ENCODE measurements around the gene PSME3IP1. TPM values are rescaled to one million over a fixed set of nuclear protein-coding genes. Genes with fewer than 3 reads are reported as not detected.
A peak's percentile ranks its signal among the peaks of the same experiment; 100 is the strongest.

The PSME3IP1 gene
- total and polyA plus RNA-seq, 9 of the 15 experiments (the other 6 are each of a cell fraction or from before 2014, with no cell fraction given): 63.8 to 187 (median 142) TPM

- CTCF ChIA-PET (ENCODE audit: low intra/inter-chr PET ratio): no interaction called here
- H2AFZ ChIP-seq (ENCODE audit: low read depth, low read length): no peak overlapping the region
- H3K36me3 ChIP-seq (ENCODE audit: control insufficient read depth, insufficient read depth, low read length): no peaks in the 10 kb centered on the region
- WGBS (ENCODE audit: insufficient coverage, low coverage, missing lambda C conversion rate): 51% methylated on average over 11 of the region's 11 CpGs
- POLR2A ChIA-PET: no interaction called here
- no peak for TF ChIP-seq CBFB (CRISPR knock-in tag; IDR thresholded peaks at IDR 0.05)
- no peak for TF ChIP-seq GABPB1 (CRISPR knock-in tag; IDR thresholded peaks at IDR 0.05)
- TF ChIP-seq KLF1 (tag; IDR thresholded peaks at IDR 0.05): no peak
- TF ChIP-seq SOX6 (IDR thresholded peaks at IDR 0.05): no peak
- no peak for TF ChIP-seq MBD2 (IDR thresholded peaks at IDR 0.05; ENCODE audit: borderline replicate concordance, low read depth)
- no peak for TF ChIP-seq MTA3 (IDR thresholded peaks at IDR 0.05; ENCODE audit: borderline replicate concordance)
- no peak for TF ChIP-seq EGR1 (conservative IDR thresholded peaks at IDR 0.05)
- ATAC-seq (no peak), DNase-seq (ENCODE audit: extremely low read depth in 1 of 4, low spot score in 3 of 4) (no peak), FAIRE-seq (no peak)
- peaks cover 2 to 3% of the 10 kb centered on the region in 2 experiments; a peak in 4 of 5 replicates for H3K4me1 ChIP-seq (replicated peaks in 1 of 2; ENCODE audit: control insufficient read depth in 2 of 2, insufficient read depth in 2 of 2, low read length in 2 of 2)
- no peaks in the 10 kb centered on the region for H3K79me2 ChIP-seq (ENCODE audit: control insufficient read depth, insufficient read depth, low read length)
- BruUV-seq (replicated peaks): no TSS peak
- no peak overlapping the region for H3K27ac ChIP-seq (ENCODE audit: extremely low read depth, low read depth, low read length)
- intact Hi-C loops (cut with micrococcal nuclease): no loop called here
- no peak overlapping the region for H3K4me2 ChIP-seq (ENCODE audit: insufficient read depth, low read length)
- H4K20me1 ChIP-seq (replicated peaks; ENCODE audit: control insufficient read depth, insufficient read depth, low read length): no peaks in the 10 kb centered on the region
- no peak overlapping the region for H3K4me3 ChIP-seq
- 0 out of 4 replicates have a peak overlapping the region, but pooled peaks of 1 of the 2 experiments have one; percentile 43 for H3K9ac ChIP-seq (ENCODE audit: insufficient read depth in 1 of 2, low read depth in 2 of 2, low read length in 2 of 2)
- H3K27me3 ChIP-seq (ENCODE audit: control insufficient read depth in 2 of 2, insufficient read depth in 2 of 2, low read length in 2 of 2): no peaks in the 10 kb centered on the region
- in situ Hi-C loops (cut with MboI): no loop called here
- no peaks in the 10 kb centered on the region for H3K9me1 ChIP-seq (ENCODE audit: control insufficient read depth, insufficient read depth, low read length)
- no peaks in the 10 kb centered on the region for H3K9me3 ChIP-seq (replicated peaks; ENCODE audit: control insufficient read depth, insufficient read depth, low read depth, low read length)
Observed at GRCh38 chr16:57128771-57129389, 57.0 kb downstream of the PSME3IP1 start.

DNA sequence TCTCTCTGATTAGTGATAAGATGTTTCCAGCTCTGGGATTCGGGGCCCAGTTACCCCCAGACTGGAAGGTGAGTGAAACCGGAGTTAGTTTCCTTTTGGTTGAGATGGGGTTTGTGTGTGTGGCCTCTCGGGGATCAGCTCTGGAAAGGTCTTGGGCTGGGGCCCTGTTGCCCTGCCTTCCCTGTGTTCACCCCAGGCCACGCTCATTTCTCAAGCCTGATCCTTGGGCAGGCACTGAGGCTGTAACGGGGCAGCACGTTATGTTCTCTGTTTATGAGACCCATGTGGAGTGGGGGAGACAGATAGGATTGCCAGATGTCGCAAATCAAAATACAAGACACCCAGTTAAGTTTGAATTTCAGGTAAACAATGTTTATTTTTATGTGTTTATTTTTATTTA is 58.0 kb downstream of the PSME3IP1 start:
- intact Hi-C loops (cut with micrococcal nuclease) (no loop called here), in situ Hi-C loops (cut with MboI) (no loop called here)
- H3K4me1 ChIP-seq (replicated peaks in 1 of 2; ENCODE audit: control insufficient read depth in 2 of 2, insufficient read depth in 2 of 2, low read length in 2 of 2): peaks cover 6 to 7% of the 10 kb centered on the region in 2 experiments; a peak in 4 of 5 replicates
- H4K20me1 ChIP-seq (replicated peaks; ENCODE audit: control insufficient read depth, insufficient read depth, low read length): no peaks in the 10 kb centered on the region
- H3K27me3 ChIP-seq (ENCODE audit: control insufficient read depth in 2 of 2, insufficient read depth in 2 of 2, low read length in 2 of 2): no peaks in the 10 kb centered on the region
- H3K4me2 ChIP-seq (ENCODE audit: insufficient read depth, low read length): no peak overlapping the region
- no peak for ATAC-seq
- no peak overlapping the region for H3K4me3 ChIP-seq
- no peak overlapping the region for H3K27ac ChIP-seq (ENCODE audit: extremely low read depth, low read depth, low read length)
- ChIA-PET POLR2A (interaction anchor here (1.8 kb wide), 1 partner anchor 13 kb away, joined by 5 read pairs; no protein-coding TSS in a partner anchor), CTCF (ENCODE audit: low intra/inter-chr PET ratio) (no interaction called here)
- FAIRE-seq: no peak
- H3K9me1 ChIP-seq (ENCODE audit: control insufficient read depth, insufficient read depth, low read length): no peaks in the 10 kb centered on the region
- H3K79me2 ChIP-seq (ENCODE audit: control insufficient read depth, insufficient read depth, low read length): no peaks in the 10 kb centered on the region
- no peak for DNase-seq (ENCODE audit: extremely low read depth in 1 of 4, low spot score in 3 of 4)
- no peaks in the 10 kb centered on the region for H3K36me3 ChIP-seq (ENCODE audit: control insufficient read depth, insufficient read depth, low read length)
- no TSS peak for BruUV-seq (replicated peaks)
- peak overlapping the region in 1 of 2 experiments; percentile 68; a peak in 1 of 4 replicates for H3K9ac ChIP-seq (ENCODE audit: insufficient read depth in 1 of 2, low read depth in 2 of 2, low read length in 2 of 2)
- H3K9me3 ChIP-seq (replicated peaks; ENCODE audit: control insufficient read depth, insufficient read depth, low read depth, low read length): no peaks in the 10 kb centered on the region
- WGBS (ENCODE audit: insufficient coverage, low coverage, missing lambda C conversion rate): 61% methylated on average over 5 of the region's 7 CpGs
- H2AFZ ChIP-seq (ENCODE audit: low read depth, low read length): no peak overlapping the region
- TF ChIP-seq ZFP1 (CRISPR knock-in tag; IDR thresholded peaks at IDR 0.05) (no peak), KDM1A (IDR thresholded peaks at IDR 0.05) (no peak), FOXJ3 (CRISPR knock-in tag; IDR thresholded peaks at IDR 0.05) (no peak), ADNP (tag; IDR thresholded peaks at IDR 0.05) (no peak), ZNF696 (CRISPR knock-in tag; conservative IDR thresholded peaks at IDR 0.05) (no peak), STAT6 (CRISPR knock-in tag; IDR thresholded peaks at IDR 0.05) (no peak)

All from K562 (cell line).